ENCODE measurements around the gene RELN. TPM values are rescaled to one million over a fixed set of nuclear protein-coding genes. Genes with fewer than 3 reads are reported as not detected.

RELN gene
- total RNA-seq, 1 experiment from 2014 or later, result 0.31 TPM

DNA sequence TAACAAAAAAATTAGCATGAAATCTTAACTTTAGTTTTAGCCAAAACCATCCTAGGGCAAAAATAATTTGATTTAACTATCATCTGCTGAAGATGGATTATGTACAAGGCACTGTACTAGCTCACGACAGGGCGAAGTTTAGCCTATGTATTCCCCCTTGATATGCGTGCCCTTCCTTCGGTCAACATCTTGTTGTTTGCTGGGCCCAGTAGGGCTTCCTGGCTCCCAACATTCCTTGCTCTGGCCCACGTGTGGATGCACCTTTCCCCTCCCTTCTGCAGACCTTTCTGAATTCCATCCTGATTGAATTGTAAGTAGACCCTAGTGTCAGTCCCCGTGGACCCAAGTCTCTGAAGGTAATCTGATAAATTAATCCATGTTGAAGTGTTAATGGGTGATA is 212.0 kb downstream of the RELN start:
- CTCF ChIA-PET, result no interaction called here
- intact Hi-C loops (cut with micrococcal nuclease; ENCODE audit: unreplicated experiment), result no loop called here
- no TSS peak for BruUV-seq (replicated peaks)
- H3K4me3 Mint-ChIP-seq (ENCODE audit: low read depth, unreplicated experiment), result no peak overlapping the region
- no peaks in the 10 kb centered on the region for H3K9me3 Mint-ChIP-seq (ENCODE audit: low read depth, unreplicated experiment)
- H3K27ac Mint-ChIP-seq (ENCODE audit: unreplicated experiment), result no peak overlapping the region
- H3K27me3 Mint-ChIP-seq (ENCODE audit: unreplicated experiment), result peaks cover 9% of the 10 kb centered on the region
- no peaks in the 10 kb centered on the region for H3K36me3 Mint-ChIP-seq (ENCODE audit: insufficient read depth, unreplicated experiment)
- no peaks in the 10 kb centered on the region for H3K4me1 Mint-ChIP-seq (ENCODE audit: low read depth, unreplicated experiment)
- TF ChIP-seq, protein P1, sequence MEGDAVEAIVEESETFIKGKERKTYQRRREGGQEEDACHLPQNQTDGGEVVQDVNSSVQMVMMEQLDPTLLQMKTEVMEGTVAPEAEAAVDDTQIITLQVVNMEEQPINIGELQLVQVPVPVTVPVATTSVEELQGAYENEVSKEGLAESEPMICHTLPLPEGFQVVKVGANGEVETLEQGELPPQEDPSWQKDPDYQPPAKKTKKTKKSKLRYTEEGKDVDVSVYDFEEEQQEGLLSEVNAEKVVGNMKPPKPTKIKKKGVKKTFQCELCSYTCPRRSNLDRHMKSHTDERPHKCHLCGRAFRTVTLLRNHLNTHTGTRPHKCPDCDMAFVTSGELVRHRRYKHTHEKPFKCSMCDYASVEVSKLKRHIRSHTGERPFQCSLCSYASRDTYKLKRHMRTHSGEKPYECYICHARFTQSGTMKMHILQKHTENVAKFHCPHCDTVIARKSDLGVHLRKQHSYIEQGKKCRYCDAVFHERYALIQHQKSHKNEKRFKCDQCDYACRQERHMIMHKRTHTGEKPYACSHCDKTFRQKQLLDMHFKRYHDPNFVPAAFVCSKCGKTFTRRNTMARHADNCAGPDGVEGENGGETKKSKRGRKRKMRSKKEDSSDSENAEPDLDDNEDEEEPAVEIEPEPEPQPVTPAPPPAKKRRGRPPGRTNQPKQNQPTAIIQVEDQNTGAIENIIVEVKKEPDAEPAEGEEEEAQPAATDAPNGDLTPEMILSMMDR (IDR thresholded peaks at IDR 0.05; ENCODE audit: unreplicated experiment), result no peak
- no peak for DNase-seq

- CTCF ChIA-PET, result interaction anchor here (0.7 to 0.8 kb wide), 2 partner anchors 140 to 458 kb away, joined by 5 to 8 read pairs; no protein-coding TSS in a partner anchor
- H3K36me3 Mint-ChIP-seq (ENCODE audit: insufficient read depth, unreplicated experiment), result no peaks in the 10 kb centered on the region
- TF ChIP-seq, protein P1 (IDR thresholded peaks at IDR 0.05; ENCODE audit: unreplicated experiment), result no peak
- H3K4me3 Mint-ChIP-seq (ENCODE audit: low read depth, unreplicated experiment), result no peak overlapping the region
- H3K27ac Mint-ChIP-seq (ENCODE audit: unreplicated experiment), result no peak overlapping the region
- no peaks in the 10 kb centered on the region for H3K9me3 Mint-ChIP-seq (ENCODE audit: low read depth, unreplicated experiment)
- peaks cover 23% of the 10 kb centered on the region for H3K27me3 Mint-ChIP-seq (ENCODE audit: unreplicated experiment)
- no peaks in the 10 kb centered on the region for H3K4me1 Mint-ChIP-seq (ENCODE audit: low read depth, unreplicated experiment)
- DNase-seq, result no peak
- intact Hi-C loops (cut with micrococcal nuclease; ENCODE audit: unreplicated experiment), result no loop called here
- BruUV-seq (replicated peaks), result no TSS peak
Observed at GRCh38 chr7:103773726-103774125, 215.7 kb downstream of the RELN start.

DNA sequence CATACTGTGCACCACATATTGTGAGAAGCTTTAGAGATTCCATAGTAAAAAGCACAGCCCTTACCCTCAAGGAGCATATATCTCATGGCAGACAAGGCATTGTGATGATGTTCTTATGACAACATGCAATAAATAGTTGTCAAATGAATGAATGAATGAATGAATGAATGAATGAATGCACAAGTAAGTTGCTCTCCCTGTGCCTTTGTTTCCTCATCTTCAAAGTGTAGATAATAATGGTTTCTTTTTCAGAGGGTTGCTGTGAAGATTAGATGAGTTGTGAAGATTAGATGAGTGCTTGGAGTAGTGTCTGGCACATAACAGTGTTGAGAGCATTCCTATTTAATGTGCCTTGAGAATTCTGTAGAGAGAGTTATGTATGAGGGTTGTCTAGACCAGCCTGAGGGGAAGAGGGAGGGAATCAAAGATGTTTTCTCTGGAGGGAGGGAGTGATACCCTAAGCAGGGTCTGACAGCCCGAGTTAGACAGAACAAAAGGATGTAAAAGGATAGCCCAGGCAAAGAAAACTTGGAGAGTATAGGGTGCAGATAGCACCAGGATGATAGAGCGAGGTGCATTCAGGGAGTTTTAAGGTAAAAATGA is 217.2 kb downstream of the RELN start:
- TF ChIP-seq, protein P1 (IDR thresholded peaks at IDR 0.05; ENCODE audit: unreplicated experiment), result no peak
- H3K4me1 Mint-ChIP-seq (ENCODE audit: low read depth, unreplicated experiment), result no peaks in the 10 kb centered on the region
- H3K9me3 Mint-ChIP-seq (ENCODE audit: low read depth, unreplicated experiment), result no peaks in the 10 kb centered on the region
- peaks cover 23% of the 10 kb centered on the region for H3K27me3 Mint-ChIP-seq (ENCODE audit: unreplicated experiment)
- H3K36me3 Mint-ChIP-seq (ENCODE audit: insufficient read depth, unreplicated experiment), result no peaks in the 10 kb centered on the region
- no peak for DNase-seq
- H3K4me3 Mint-ChIP-seq (ENCODE audit: low read depth, unreplicated experiment), result no peak overlapping the region
- BruUV-seq (replicated peaks), result no TSS peak
- CTCF ChIA-PET, result no interaction called here
- no peak overlapping the region for H3K27ac Mint-ChIP-seq (ENCODE audit: unreplicated experiment)
- intact Hi-C loops (cut with micrococcal nuclease; ENCODE audit: unreplicated experiment), result loop anchor here (1.0 kb wide), 1 partner anchor 38 kb away; no protein-coding TSS in a partner anchor

DNA sequence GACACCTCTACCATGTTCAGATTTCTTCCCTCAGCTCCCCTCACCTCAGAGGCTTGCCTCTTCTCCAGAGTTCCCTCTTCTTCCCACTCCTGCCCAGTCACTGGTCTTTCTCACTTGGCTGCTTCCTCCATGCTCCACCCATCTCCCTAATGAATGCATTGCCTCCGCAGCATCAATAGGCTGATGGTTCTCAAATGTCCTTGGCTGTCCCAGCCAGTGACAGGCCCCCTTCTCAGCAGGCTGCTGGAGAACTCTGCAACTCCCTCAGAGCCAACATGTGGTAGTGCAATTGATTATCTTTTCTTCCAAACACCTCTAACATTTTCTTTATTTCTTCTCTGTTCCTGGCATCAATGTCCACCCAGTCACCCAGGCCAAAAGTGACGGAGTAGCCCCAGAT is 218.2 kb downstream of the RELN start:
- Mint-ChIP-seq H3K4me3 (ENCODE audit: low read depth, unreplicated experiment) (no peak overlapping the region), H3K4me1 (ENCODE audit: low read depth, unreplicated experiment) (no peaks in the 10 kb centered on the region), H3K9me3 (ENCODE audit: low read depth, unreplicated experiment) (no peaks in the 10 kb centered on the region), H3K27ac (ENCODE audit: unreplicated experiment) (no peak overlapping the region), H3K36me3 (ENCODE audit: insufficient read depth, unreplicated experiment) (no peaks in the 10 kb centered on the region), H3K27me3 (ENCODE audit: unreplicated experiment) (peaks cover 23% of the 10 kb centered on the region)
- DNase-seq, result no peak
- no TSS peak for BruUV-seq (replicated peaks)
- intact Hi-C loops (cut with micrococcal nuclease; ENCODE audit: unreplicated experiment), result no loop called here
- CTCF ChIA-PET, result no interaction called here
- TF ChIP-seq, protein P1 (IDR thresholded peaks at IDR 0.05; ENCODE audit: unreplicated experiment), result no peak

Measured in Calu3 (cell line).